GM12878 (cell line): Measurements from ENCODE around the gene LSM5. TPM values are rescaled to one million over a fixed set of nuclear protein-coding genes. Genes with fewer than 3 reads are reported as not detected.

Experiments
- CREB1 ChIP-seq: IDR thresholded peaks from 2 replicates; pipeline ENCODE4 v1.6.1; 2012; ENCODE audit warnings: low read depth, mild to moderate bottlenecking, inconsistent platforms
- CREM ChIP-seq: IDR thresholded peaks from 2 replicates; pipeline ENCODE4 v1.6.1; 2014; ENCODE audit warnings: antibody characterized with exemption, low read depth
- HDAC2 ChIP-seq: fragments of 200-600 bp; sonication (generic); IDR thresholded peaks from 2 replicates; pipeline ENCODE4 v1.6.1; 2017
- KAT2A ChIP-seq: conservative IDR thresholded peaks from 2 replicates; pipeline ENCODE4 v1.6.1; 2011; ENCODE audit warnings: low read depth, low read length; ENCODE audit not compliant: control insufficient read depth
- KDM1A ChIP-seq: fragments of 200-600 bp; sonication (generic); IDR thresholded peaks from 2 replicates; pipeline ENCODE4 v1.6.1; 2016; ENCODE audit warnings: borderline replicate concordance
- MYC ChIP-seq: IDR thresholded peaks from 2 replicates; pipeline ENCODE4 v1.6.1; 2011; ENCODE audit warnings: mild to moderate bottlenecking, low read length, moderate library complexity, inconsistent platforms; ENCODE audit not compliant: insufficient read depth, insufficient replicate concordance, insufficient read length, severe bottlenecking
- NR2C2 ChIP-seq: IDR thresholded peaks from 2 replicates; pipeline ENCODE4 v1.6.1; 2011; ENCODE audit warnings: borderline replicate concordance, low read depth; ENCODE audit not compliant: control insufficient read depth, insufficient read length
- NR2F1 ChIP-seq: fragments of 450-650 bp; conservative IDR thresholded peaks from 2 replicates; pipeline ENCODE4 v1.6.1; 2017; ENCODE audit warnings: mild to moderate bottlenecking
- SIN3A ChIP-seq: IDR thresholded peaks from 2 replicates; pipeline ENCODE4 v1.6.1; 2012; ENCODE audit warnings: low read depth, low read length, improper control_type of control experiment
- SMAD5 ChIP-seq: IDR thresholded peaks from 2 replicates; pipeline ENCODE4 v1.6.1; 2016; ENCODE audit warnings: antibody characterized with exemption, low read depth
- polyA plus RNA-seq, 11 experiments: library from polyadenylated mRNA; depleted of rRNA in 4 of 11; unstranded in 6 of 11; stranded (reverse) in 5 of 11; fragments of >200 nt; fragmentation: Nextera tagmentation in 4 of 11; fragmentation: Illumina TruSeq in 1 of 11; extraction: Ambion mirVana in 4 of 11; extraction: Trizol in 1 of 11; gene quantifications; 1 replicate in 1 of 11; 2 replicates in 10 of 11; pipeline versions ENCODE4 v1.2.1 to v1.2.3, GENCODE V29; 2011 to 2016; ENCODE audit warnings: inconsistent platforms in 2 of 11, missing spikeins in 2 of 11, low read depth in 1 of 11
- total RNA-seq, 4 experiments: library from RNA; depleted of rRNA in 3 of 4; stranded (reverse); fragments of >200 nt in 3 of 4; fragmentation: Illumina TruSeq in 1 of 4; extraction: Trizol in 1 of 4; gene quantifications; 2 replicates each; pipeline versions ENCODE4 v1.2.1 to v1.2.3, GENCODE V29; 2013 to 2021
- TF ChIP-seq, protein P1 (sequence below): fragments of 450-650 bp; IDR thresholded peaks from 2 replicates; pipeline ENCODE4 v1.6.1; 2017; ENCODE audit warnings: low read depth, mild to moderate bottlenecking, moderate library complexity
- TF ChIP-seq, protein P2 (sequence below): fragments of 450-650 bp; IDR thresholded peaks from 2 replicates; pipeline ENCODE4 v1.6.1; 2014; ENCODE audit warnings: mild to moderate bottlenecking
- TF ChIP-seq, protein P3 (sequence below): fragments of 450-650 bp; IDR thresholded peaks from 2 replicates; pipeline ENCODE4 v1.6.1; 2017; ENCODE audit warnings: mild to moderate bottlenecking, moderate library complexity
- TF ChIP-seq, protein P4 (sequence below): fragments of 450-650 bp; formaldehyde crosslinking; IDR thresholded peaks from 2 replicates; pipeline ENCODE4 v1.4.0; 2020; ENCODE audit warnings: mild to moderate bottlenecking, moderate library complexity
- TF ChIP-seq, protein P5 (sequence below): fragments of 450-650 bp; IDR thresholded peaks from 2 replicates; pipeline ENCODE4 v1.6.1; 2018; ENCODE audit warnings: mild to moderate bottlenecking, low read depth, moderate library complexity; ENCODE audit not compliant: partially characterized antibody

LSM5 gene
- total and polyA plus RNA-seq, 10 of the 15 experiments (the other 5 are each of a cell fraction or from before 2014, with no cell fraction given) = 29.4 to 538 (median 145) TPM

DNA sequence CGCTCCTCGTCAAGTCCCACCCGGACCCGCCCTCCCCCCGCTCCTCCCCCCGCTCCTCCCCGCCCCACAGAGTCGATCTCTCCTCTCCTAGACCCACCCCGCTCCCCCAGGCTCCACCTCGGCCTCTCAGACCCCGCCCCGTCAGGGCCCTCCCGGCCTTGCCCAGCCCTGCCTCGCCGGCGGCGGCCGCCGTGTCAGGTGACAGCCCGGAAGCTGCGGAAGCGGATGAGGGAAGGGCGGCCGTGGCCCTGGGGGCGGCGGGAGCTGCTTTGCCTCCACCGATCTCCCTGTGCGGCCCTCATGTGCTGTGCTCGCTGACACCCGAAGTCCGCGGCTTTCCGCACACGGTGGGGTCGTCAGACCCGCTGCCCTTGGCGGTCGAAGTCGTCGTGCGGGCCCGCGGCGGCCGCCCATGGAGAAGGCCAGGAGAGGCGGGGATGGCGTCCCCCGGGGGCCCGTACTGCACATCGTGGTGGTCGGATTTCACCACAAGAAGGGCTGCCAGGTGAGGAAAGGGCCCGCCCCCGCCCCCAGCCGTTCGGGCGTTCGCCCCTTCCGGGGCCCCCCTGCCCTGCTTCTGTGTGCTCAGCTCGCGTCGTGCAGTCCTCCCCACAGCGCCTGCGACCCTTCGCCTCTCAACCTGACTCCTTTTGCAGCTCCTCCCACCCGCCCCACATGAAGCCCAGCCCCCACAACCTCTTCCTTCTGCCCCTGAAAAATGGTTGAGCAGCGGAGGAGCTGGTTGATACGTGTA is 5.3 kb upstream of the LSM5 start, which contains the start of gene AVL9 (continued):
- TF ChIP-seq, protein P1, sequence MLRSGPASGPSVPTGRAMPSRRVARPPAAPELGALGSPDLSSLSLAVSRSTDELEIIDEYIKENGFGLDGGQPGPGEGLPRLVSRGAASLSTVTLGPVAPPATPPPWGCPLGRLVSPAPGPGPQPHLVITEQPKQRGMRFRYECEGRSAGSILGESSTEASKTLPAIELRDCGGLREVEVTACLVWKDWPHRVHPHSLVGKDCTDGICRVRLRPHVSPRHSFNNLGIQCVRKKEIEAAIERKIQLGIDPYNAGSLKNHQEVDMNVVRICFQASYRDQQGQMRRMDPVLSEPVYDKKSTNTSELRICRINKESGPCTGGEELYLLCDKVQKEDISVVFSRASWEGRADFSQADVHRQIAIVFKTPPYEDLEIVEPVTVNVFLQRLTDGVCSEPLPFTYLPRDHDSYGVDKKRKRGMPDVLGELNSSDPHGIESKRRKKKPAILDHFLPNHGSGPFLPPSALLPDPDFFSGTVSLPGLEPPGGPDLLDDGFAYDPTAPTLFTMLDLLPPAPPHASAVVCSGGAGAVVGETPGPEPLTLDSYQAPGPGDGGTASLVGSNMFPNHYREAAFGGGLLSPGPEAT = no peak
- no peak for TF ChIP-seq MYC
- TF ChIP-seq, protein P2, sequence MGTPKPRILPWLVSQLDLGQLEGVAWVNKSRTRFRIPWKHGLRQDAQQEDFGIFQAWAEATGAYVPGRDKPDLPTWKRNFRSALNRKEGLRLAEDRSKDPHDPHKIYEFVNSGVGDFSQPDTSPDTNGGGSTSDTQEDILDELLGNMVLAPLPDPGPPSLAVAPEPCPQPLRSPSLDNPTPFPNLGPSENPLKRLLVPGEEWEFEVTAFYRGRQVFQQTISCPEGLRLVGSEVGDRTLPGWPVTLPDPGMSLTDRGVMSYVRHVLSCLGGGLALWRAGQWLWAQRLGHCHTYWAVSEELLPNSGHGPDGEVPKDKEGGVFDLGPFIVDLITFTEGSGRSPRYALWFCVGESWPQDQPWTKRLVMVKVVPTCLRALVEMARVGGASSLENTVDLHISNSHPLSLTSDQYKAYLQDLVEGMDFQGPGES = no peak
- TF ChIP-seq CREB1 = peak; percentile 29; the same call in 1 of the 2 replicates
- TF ChIP-seq, protein P3, sequence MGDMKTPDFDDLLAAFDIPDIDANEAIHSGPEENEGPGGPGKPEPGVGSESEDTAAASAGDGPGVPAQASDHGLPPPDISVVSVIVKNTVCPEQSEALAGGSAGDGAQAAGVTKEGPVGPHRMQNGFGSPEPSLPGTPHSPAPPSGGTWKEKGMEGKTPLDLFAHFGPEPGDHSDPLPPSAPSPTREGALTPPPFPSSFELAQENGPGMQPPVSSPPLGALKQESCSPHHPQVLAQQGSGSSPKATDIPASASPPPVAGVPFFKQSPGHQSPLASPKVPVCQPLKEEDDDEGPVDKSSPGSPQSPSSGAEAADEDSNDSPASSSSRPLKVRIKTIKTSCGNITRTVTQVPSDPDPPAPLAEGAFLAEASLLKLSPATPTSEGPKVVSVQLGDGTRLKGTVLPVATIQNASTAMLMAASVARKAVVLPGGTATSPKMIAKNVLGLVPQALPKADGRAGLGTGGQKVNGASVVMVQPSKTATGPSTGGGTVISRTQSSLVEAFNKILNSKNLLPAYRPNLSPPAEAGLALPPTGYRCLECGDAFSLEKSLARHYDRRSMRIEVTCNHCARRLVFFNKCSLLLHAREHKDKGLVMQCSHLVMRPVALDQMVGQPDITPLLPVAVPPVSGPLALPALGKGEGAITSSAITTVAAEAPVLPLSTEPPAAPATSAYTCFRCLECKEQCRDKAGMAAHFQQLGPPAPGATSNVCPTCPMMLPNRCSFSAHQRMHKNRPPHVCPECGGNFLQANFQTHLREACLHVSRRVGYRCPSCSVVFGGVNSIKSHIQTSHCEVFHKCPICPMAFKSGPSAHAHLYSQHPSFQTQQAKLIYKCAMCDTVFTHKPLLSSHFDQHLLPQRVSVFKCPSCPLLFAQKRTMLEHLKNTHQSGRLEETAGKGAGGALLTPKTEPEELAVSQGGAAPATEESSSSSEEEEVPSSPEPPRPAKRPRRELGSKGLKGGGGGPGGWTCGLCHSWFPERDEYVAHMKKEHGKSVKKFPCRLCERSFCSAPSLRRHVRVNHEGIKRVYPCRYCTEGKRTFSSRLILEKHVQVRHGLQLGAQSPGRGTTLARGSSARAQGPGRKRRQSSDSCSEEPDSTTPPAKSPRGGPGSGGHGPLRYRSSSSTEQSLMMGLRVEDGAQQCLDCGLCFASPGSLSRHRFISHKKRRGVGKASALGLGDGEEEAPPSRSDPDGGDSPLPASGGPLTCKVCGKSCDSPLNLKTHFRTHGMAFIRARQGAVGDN = 0 out of 2 replicates have a peak, but pooled peaks have one; percentile 33
- no peak for TF ChIP-seq HDAC2
- no peak for TF ChIP-seq CREM
- TF ChIP-seq SMAD5 = peak; percentile 63; the same call in 1 of the 2 replicates
- TF ChIP-seq SIN3A = no peak
- TF ChIP-seq, protein P4, sequence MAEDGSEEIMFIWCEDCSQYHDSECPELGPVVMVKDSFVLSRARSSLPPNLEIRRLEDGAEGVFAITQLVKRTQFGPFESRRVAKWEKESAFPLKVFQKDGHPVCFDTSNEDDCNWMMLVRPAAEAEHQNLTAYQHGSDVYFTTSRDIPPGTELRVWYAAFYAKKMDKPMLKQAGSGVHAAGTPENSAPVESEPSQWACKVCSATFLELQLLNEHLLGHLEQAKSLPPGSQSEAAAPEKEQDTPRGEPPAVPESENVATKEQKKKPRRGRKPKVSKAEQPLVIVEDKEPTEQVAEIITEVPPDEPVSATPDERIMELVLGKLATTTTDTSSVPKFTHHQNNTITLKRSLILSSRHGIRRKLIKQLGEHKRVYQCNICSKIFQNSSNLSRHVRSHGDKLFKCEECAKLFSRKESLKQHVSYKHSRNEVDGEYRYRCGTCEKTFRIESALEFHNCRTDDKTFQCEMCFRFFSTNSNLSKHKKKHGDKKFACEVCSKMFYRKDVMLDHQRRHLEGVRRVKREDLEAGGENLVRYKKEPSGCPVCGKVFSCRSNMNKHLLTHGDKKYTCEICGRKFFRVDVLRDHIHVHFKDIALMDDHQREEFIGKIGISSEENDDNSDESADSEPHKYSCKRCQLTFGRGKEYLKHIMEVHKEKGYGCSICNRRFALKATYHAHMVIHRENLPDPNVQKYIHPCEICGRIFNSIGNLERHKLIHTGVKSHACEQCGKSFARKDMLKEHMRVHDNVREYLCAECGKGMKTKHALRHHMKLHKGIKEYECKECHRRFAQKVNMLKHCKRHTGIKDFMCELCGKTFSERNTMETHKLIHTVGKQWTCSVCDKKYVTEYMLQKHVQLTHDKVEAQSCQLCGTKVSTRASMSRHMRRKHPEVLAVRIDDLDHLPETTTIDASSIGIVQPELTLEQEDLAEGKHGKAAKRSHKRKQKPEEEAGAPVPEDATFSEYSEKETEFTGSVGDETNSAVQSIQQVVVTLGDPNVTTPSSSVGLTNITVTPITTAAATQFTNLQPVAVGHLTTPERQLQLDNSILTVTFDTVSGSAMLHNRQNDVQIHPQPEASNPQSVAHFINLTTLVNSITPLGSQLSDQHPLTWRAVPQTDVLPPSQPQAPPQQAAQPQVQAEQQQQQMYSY = no peak
- no peak for TF ChIP-seq KDM1A
- no peak for TF ChIP-seq KAT2A
- TF ChIP-seq NR2C2 = no peak
- TF ChIP-seq NR2F1 = peak; percentile 72
- TF ChIP-seq, protein P5, sequence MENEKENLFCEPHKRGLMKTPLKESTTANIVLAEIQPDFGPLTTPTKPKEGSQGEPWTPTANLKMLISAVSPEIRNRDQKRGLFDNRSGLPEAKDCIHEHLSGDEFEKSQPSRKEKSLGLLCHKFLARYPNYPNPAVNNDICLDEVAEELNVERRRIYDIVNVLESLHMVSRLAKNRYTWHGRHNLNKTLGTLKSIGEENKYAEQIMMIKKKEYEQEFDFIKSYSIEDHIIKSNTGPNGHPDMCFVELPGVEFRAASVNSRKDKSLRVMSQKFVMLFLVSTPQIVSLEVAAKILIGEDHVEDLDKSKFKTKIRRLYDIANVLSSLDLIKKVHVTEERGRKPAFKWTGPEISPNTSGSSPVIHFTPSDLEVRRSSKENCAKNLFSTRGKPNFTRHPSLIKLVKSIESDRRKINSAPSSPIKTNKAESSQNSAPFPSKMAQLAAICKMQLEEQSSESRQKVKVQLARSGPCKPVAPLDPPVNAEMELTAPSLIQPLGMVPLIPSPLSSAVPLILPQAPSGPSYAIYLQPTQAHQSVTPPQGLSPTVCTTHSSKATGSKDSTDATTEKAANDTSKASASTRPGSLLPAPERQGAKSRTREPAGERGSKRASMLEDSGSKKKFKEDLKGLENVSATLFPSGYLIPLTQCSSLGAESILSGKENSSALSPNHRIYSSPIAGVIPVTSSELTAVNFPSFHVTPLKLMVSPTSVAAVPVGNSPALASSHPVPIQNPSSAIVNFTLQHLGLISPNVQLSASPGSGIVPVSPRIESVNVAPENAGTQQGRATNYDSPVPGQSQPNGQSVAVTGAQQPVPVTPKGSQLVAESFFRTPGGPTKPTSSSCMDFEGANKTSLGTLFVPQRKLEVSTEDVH = no peak
